Measurements from ENCODE around the gene SMPD4.
"Not testable (repeated sequence)": the region's sequence is repeated elsewhere in the genome, so short reads cannot be mapped to it uniquely, and the experiment has no call there.

The SMPD4 gene

DNA sequence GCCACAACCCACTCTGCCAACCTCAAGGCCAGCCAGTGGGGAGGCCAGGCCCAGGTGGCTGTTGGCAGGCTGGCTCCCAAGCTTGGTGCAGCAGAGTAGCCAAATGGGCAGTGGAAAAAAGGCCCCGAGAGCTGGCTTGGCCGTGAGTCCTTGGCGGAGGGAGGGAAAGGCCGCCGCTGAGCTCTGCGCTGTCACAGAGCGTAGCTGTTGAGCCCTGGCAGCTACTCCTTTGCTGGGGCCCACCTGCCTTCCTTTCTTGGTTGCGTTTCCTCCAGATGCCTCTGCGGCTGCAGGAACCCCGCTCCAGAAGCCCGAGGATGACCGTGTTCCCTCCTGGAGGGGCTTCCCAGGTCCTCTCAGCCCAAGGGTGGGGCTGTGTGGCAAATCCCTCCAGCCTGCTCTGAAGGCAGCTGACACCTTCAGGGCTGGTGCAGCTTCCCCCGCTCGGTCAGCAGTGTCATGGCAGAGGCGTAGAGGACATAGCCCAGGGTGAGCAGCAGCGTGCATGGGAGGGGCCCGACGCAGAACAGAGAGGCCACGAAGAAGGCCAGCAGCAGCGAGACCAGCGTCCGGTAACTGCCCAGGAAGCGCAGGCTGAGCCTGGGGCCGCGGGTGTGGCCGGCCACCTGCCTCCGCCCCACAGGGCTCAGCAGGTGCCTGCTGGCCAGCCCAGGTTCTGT is 29.1 kb downstream of the SMPD4 start:
- H4K91ac ChIP-seq (ENCODE audit: low read depth, low read length); H3K14ac ChIP-seq (ENCODE audit: low read length); H2BK12ac ChIP-seq (ENCODE audit: low read length); H3K4me3 ChIP-seq (ENCODE audit: low read depth, low read length); H3K18ac ChIP-seq (ENCODE audit: low read length); H3K23ac ChIP-seq (ENCODE audit: low read length); H3K79me1 ChIP-seq (ENCODE audit: low read length); H3K4ac ChIP-seq (ENCODE audit: low read depth, low read length); H2AK5ac ChIP-seq (ENCODE audit: low read length); H3K4me1 ChIP-seq (ENCODE audit: control insufficient read depth in 1 of 2, insufficient read depth in 2 of 2, low read length in 2 of 2); H2AFZ ChIP-seq (ENCODE audit: insufficient read depth, low read length, poor library complexity); H2BK120ac ChIP-seq (ENCODE audit: insufficient read depth, low read length, poor library complexity); H4K8ac ChIP-seq (ENCODE audit: low read depth, low read length); H3K9me3 ChIP-seq (ENCODE audit: insufficient read depth, low read depth, low read length); H3K79me2 ChIP-seq (ENCODE audit: control insufficient read depth, insufficient read depth, low read length, poor library complexity); H3K9ac ChIP-seq (ENCODE audit: low read length); H3K27me3 ChIP-seq (ENCODE audit: insufficient read depth, low read length); H3K27ac ChIP-seq (ENCODE audit: low read depth, low read length); H3K4me2 ChIP-seq (ENCODE audit: low read length); DNase-seq; H4K12ac ChIP-seq (ENCODE audit: low read depth, low read length); H2BK5ac ChIP-seq (ENCODE audit: low read depth, low read length, poor library complexity): not testable (repeated sequence)
- H3K36me3 ChIP-seq (ENCODE audit: control insufficient read depth in 1 of 2, insufficient read depth in 2 of 2, low read length in 2 of 2), result peaks cover 37 to 47% of the 10 kb centered on the region in 2 experiments
- WGBS (ENCODE audit: extremely low coverage, insufficient coverage, insufficient read length), result no CpG with 5 or more reads among the region's 27 CpGs

- H3K14ac ChIP-seq (ENCODE audit: low read length); H2AK5ac ChIP-seq (ENCODE audit: low read length); H3K4me1 ChIP-seq (ENCODE audit: control insufficient read depth in 1 of 2, insufficient read depth in 2 of 2, low read length in 2 of 2); H2BK5ac ChIP-seq (ENCODE audit: low read depth, low read length, poor library complexity); H3K23ac ChIP-seq (ENCODE audit: low read length); H3K27me3 ChIP-seq (ENCODE audit: insufficient read depth, low read length); H3K79me2 ChIP-seq (ENCODE audit: control insufficient read depth, insufficient read depth, low read length, poor library complexity); H3K79me1 ChIP-seq (ENCODE audit: low read length); H4K12ac ChIP-seq (ENCODE audit: low read depth, low read length); H3K4me2 ChIP-seq (ENCODE audit: low read length); H4K91ac ChIP-seq (ENCODE audit: low read depth, low read length); H3K4ac ChIP-seq (ENCODE audit: low read depth, low read length); H3K4me3 ChIP-seq (ENCODE audit: low read depth, low read length); H3K9me3 ChIP-seq (ENCODE audit: insufficient read depth, low read depth, low read length); H2BK12ac ChIP-seq (ENCODE audit: low read length); DNase-seq; H3K18ac ChIP-seq (ENCODE audit: low read length); H3K9ac ChIP-seq (ENCODE audit: low read length); H2BK120ac ChIP-seq (ENCODE audit: insufficient read depth, low read length, poor library complexity); H4K8ac ChIP-seq (ENCODE audit: low read depth, low read length); H2AFZ ChIP-seq (ENCODE audit: insufficient read depth, low read length, poor library complexity); H3K27ac ChIP-seq (ENCODE audit: low read depth, low read length): not testable (repeated sequence)
- H3K36me3 ChIP-seq (ENCODE audit: control insufficient read depth in 1 of 2, insufficient read depth in 2 of 2, low read length in 2 of 2), result peaks cover 36 to 43% of the 10 kb centered on the region in 2 experiments
- no CpG with 5 or more reads among the region's 5 CpGs for WGBS (ENCODE audit: extremely low coverage, insufficient coverage, insufficient read length)
Measured at GRCh38 chr2:130151145-130151512, 30.3 kb downstream of the SMPD4 start.

DNA sequence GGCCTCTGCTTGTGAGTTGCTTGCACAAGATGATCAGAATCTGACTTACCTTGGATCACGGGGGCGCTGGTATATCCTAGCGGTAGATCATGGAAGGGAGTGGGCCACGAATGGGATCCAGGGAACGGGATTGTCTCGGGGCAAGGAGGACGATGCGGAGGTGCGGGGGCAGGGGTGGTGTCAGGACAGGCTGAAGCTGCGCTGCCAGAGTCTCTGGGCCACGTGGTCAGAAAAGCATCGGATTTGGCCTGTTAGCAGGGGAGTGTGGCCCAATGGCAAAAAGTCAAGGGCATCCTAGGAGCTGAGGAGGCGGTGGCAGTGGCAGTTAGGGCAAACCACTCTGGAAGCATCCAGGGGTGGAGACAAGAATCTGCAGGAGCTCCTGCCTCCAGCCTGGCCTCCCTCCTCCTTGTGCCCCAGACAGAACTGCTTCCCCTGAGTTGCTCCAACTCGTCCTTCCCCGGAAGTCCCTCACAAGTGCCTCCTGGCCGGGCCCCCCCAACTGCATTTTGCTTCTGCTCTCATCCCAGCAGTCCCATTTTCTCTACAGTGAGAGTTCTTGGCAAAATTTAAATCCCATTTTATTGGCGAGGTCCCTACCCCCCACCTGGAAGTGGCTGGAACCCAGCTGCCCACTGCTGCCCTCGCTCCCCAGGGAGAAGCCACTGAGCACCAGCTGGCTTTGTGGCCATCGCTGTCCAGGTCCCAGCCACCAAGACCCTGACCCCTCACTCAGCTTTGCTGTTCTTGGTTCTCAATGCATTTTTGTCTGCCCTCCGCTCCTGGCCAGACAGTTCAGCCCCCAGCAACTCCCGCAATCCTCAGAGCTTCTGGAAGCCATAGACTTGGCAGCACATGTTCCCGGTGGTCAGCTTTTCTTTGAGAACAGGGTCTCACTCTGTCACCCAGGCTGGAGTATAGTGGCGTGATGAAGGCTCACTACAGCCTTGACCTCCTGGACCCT is 30.9 kb downstream of the SMPD4 start:
- Histone ChIP-seq H3K27ac (ENCODE audit: low read depth, low read length) (no peak overlapping the region), H2BK120ac (ENCODE audit: insufficient read depth, low read length, poor library complexity) (no peak overlapping the region), H4K8ac (ENCODE audit: low read depth, low read length) (no peak overlapping the region), H3K79me2 (ENCODE audit: control insufficient read depth, insufficient read depth, low read length, poor library complexity) (no peaks in the 10 kb centered on the region), H3K4me3 (ENCODE audit: low read depth, low read length) (no peak overlapping the region), H2BK12ac (ENCODE audit: low read length) (no peak overlapping the region), H3K4me2 (ENCODE audit: low read length) (no peak overlapping the region), H4K12ac (ENCODE audit: low read depth, low read length) (no peak overlapping the region), H4K91ac (ENCODE audit: low read depth, low read length) (no peak overlapping the region), H2BK5ac (ENCODE audit: low read depth, low read length, poor library complexity) (no peak overlapping the region), H3K79me1 (ENCODE audit: low read length) (no peaks in the 10 kb centered on the region), H3K4ac (ENCODE audit: low read depth, low read length) (no peak overlapping the region), H3K9me3 (ENCODE audit: insufficient read depth, low read depth, low read length) (no peaks in the 10 kb centered on the region), H2AK5ac (ENCODE audit: low read length) (no peak overlapping the region), H3K18ac (ENCODE audit: low read length) (no peak overlapping the region), H3K4me1 (ENCODE audit: control insufficient read depth in 1 of 2, insufficient read depth in 2 of 2, low read length in 2 of 2) (no peaks in the 10 kb centered on the region), H3K14ac (ENCODE audit: low read length) (no peak overlapping the region), H2AFZ (ENCODE audit: insufficient read depth, low read length, poor library complexity) (no peak overlapping the region), H3K9ac (ENCODE audit: low read length) (no peak overlapping the region), H3K36me3 (ENCODE audit: control insufficient read depth in 1 of 2, insufficient read depth in 2 of 2, low read length in 2 of 2) (peaks cover 36 to 41% of the 10 kb centered on the region in 2 experiments), H3K27me3 (ENCODE audit: insufficient read depth, low read length) (no peaks in the 10 kb centered on the region), H3K23ac (ENCODE audit: low read length) (no peak overlapping the region)
- WGBS (ENCODE audit: extremely low coverage, insufficient coverage, insufficient read length), result no CpG with 5 or more reads among the region's 23 CpGs
- DNase-seq, result no peak

DNA sequence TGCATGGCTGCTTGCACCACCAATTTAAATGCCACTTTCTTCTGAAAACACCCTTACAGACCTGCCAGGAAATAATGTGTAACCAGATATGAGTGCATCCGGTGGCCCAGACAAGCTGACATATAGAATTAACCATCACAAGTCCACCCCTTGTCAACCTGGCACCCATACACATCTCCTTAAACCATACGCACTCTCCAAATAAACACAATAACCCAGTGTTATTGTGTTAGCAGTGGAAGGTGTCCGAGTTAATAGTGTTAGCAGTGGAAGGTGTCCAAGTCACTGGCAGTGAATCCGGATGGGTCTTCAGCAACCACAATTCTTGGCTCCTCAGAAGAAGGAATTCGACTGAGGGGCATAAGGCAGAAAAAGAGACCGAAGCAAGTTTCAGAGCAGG is 32.9 kb downstream of the SMPD4 start:
- not testable (repeated sequence) for H4K12ac ChIP-seq (ENCODE audit: low read depth, low read length); H2BK12ac ChIP-seq (ENCODE audit: low read length); H3K4me1 ChIP-seq (ENCODE audit: control insufficient read depth in 1 of 2, insufficient read depth in 2 of 2, low read length in 2 of 2); H3K4me2 ChIP-seq (ENCODE audit: low read length); H3K23ac ChIP-seq (ENCODE audit: low read length); H3K18ac ChIP-seq (ENCODE audit: low read length); H2AK5ac ChIP-seq (ENCODE audit: low read length); H3K9me3 ChIP-seq (ENCODE audit: insufficient read depth, low read depth, low read length); H3K9ac ChIP-seq (ENCODE audit: low read length); H3K4ac ChIP-seq (ENCODE audit: low read depth, low read length); H2BK5ac ChIP-seq (ENCODE audit: low read depth, low read length, poor library complexity); H3K27ac ChIP-seq (ENCODE audit: low read depth, low read length); H3K4me3 ChIP-seq (ENCODE audit: low read depth, low read length); H4K8ac ChIP-seq (ENCODE audit: low read depth, low read length); H3K79me2 ChIP-seq (ENCODE audit: control insufficient read depth, insufficient read depth, low read length, poor library complexity); H4K91ac ChIP-seq (ENCODE audit: low read depth, low read length); H3K14ac ChIP-seq (ENCODE audit: low read length); H3K79me1 ChIP-seq (ENCODE audit: low read length); H3K27me3 ChIP-seq (ENCODE audit: insufficient read depth, low read length); DNase-seq; H2AFZ ChIP-seq (ENCODE audit: insufficient read depth, low read length, poor library complexity); H2BK120ac ChIP-seq (ENCODE audit: insufficient read depth, low read length, poor library complexity)
- peaks cover 19 to 24% of the 10 kb centered on the region in 2 experiments for H3K36me3 ChIP-seq (ENCODE audit: control insufficient read depth in 1 of 2, insufficient read depth in 2 of 2, low read length in 2 of 2)
- no CpG with 5 or more reads among the region's 6 CpGs for WGBS (ENCODE audit: extremely low coverage, insufficient coverage, insufficient read length)

All from trophoblast cell (in vitro differentiated cells and primary cell).